Neural crest cell (in vitro differentiated cells): Measurements from ENCODE around the gene CETN1. TPM values are rescaled to one million over a fixed set of nuclear protein-coding genes. Genes with fewer than 3 reads are reported as not detected.
A peak's percentile ranks its signal among the peaks of the same experiment; 100 is the strongest.

Source experiments
- DNase-seq: peaks from one replicate; pipeline ENCODE4 v3.0.0; 2021; ENCODE audit warnings: low read depth, mixed read lengths, low spot score
- H3K27ac Mint-ChIP-seq: one replicate; pipeline ENCODE4 v1.8.0; 2021; ENCODE audit warnings: mild to moderate bottlenecking, mixed read lengths; ENCODE audit not compliant: unreplicated experiment
- H3K27me3 Mint-ChIP-seq: 2 replicates; pipeline ENCODE4 v1.8.0; 2021; ENCODE audit warnings: low read depth, mild to moderate bottlenecking, mixed read lengths
- H3K36me3 Mint-ChIP-seq: 2 replicates; pipeline ENCODE4 v1.8.0; 2021; ENCODE audit warnings: low read depth, mild to moderate bottlenecking, mixed read lengths
- H3K4me1 Mint-ChIP-seq: 2 replicates; pipeline ENCODE4 v1.8.0; 2021; ENCODE audit warnings: mixed read lengths
- H3K4me3 Mint-ChIP-seq: one replicate; pipeline ENCODE4 v1.8.0; 2021; ENCODE audit warnings: mild to moderate bottlenecking, mixed read lengths
- H3K9me3 Mint-ChIP-seq: 2 replicates; pipeline ENCODE4 v1.8.0; 2021; ENCODE audit warnings: mixed read lengths
- CTCF ChIP-seq: fragments of 200-600 bp; sonication (generic); conservative IDR thresholded peaks from 2 replicates; pipeline ENCODE4 v1.5.0; 2021; ENCODE audit warnings: antibody characterized with exemption, mild to moderate bottlenecking
- total RNA-seq: library from RNA; stranded (reverse); gene quantifications from 2 replicates; pipeline ENCODE4 v1.2.1, GENCODE V29; 2021

The CETN1 gene
- total RNA-seq, 1 donor from 2014 or later = not detected

GRCh38 chr18:549967-550366 is 30.2 kb upstream of the CETN1 start:
- H3K36me3 Mint-ChIP-seq = no peaks in the 10 kb centered on the region
- no peak for TF ChIP-seq CTCF
- no peaks in the 10 kb centered on the region for H3K4me1 Mint-ChIP-seq

GRCh38 chr18:551404-552061 is 28.6 kb upstream of the CETN1 start:
- peaks cover 5% of the 10 kb centered on the region for H3K4me1 Mint-ChIP-seq
- H3K36me3 Mint-ChIP-seq = no peaks in the 10 kb centered on the region
- no peak for TF ChIP-seq CTCF
- peak overlapping the region; percentile 58 for H3K27ac Mint-ChIP-seq
- DNase-seq = no peak
- H3K9me3 Mint-ChIP-seq = peaks cover 2% of the 10 kb centered on the region
- H3K4me3 Mint-ChIP-seq = no peak overlapping the region
- no peaks in the 10 kb centered on the region for H3K27me3 Mint-ChIP-seq

More at GRCh38 chr18:549967-550366, 30.2 kb upstream of the CETN1 start:
- Mint-ChIP-seq H3K27ac (no peak overlapping the region), H3K27me3 (no peaks in the 10 kb centered on the region), H3K9me3 (peaks cover 2% of the 10 kb centered on the region), H3K4me3 (no peak overlapping the region)
- DNase-seq = no peak

- H3K4me1 Mint-ChIP-seq = peaks cover 5% of the 10 kb centered on the region
- no peak for TF ChIP-seq CTCF
- H3K9me3 Mint-ChIP-seq = peaks cover 2% of the 10 kb centered on the region
- H3K36me3 Mint-ChIP-seq = no peaks in the 10 kb centered on the region
- H3K27ac Mint-ChIP-seq = no peak overlapping the region
- no peak overlapping the region for H3K4me3 Mint-ChIP-seq
- DNase-seq = no peak
- no peaks in the 10 kb centered on the region for H3K27me3 Mint-ChIP-seq
Observed at GRCh38 chr18:555705-556457, 24.3 kb upstream of the CETN1 start.

GRCh38 chr18:564708-565561 is 15.2 kb upstream of the CETN1 start:
- no peak overlapping the region for H3K4me3 Mint-ChIP-seq
- no peak overlapping the region for H3K27ac Mint-ChIP-seq
- DNase-seq = no peak
- peaks cover 5% of the 10 kb centered on the region for H3K27me3 Mint-ChIP-seq
- H3K36me3 Mint-ChIP-seq = no peaks in the 10 kb centered on the region
- H3K4me1 Mint-ChIP-seq = no peaks in the 10 kb centered on the region
- no peak for TF ChIP-seq CTCF
- H3K9me3 Mint-ChIP-seq = peaks cover 4% of the 10 kb centered on the region

GRCh38 chr18:565562-566061 is 14.6 kb upstream of the CETN1 start:
- no peaks in the 10 kb centered on the region for H3K4me1 Mint-ChIP-seq
- no peak overlapping the region for H3K4me3 Mint-ChIP-seq
- no peak for DNase-seq
- no peaks in the 10 kb centered on the region for H3K36me3 Mint-ChIP-seq
- H3K9me3 Mint-ChIP-seq = peaks cover 4% of the 10 kb centered on the region
- peaks cover 5% of the 10 kb centered on the region for H3K27me3 Mint-ChIP-seq
- no peak for TF ChIP-seq CTCF
- no peak overlapping the region for H3K27ac Mint-ChIP-seq
